Testis (tissue), 3 donors: ENCODE data around the gene C19orf25. TPM values are rescaled to one million over a fixed set of nuclear protein-coding genes. Genes with fewer than 3 reads are reported as not detected.
"Not testable (repeated sequence)": the region's sequence is repeated elsewhere in the genome, so short reads cannot be mapped to it uniquely, and the experiment has no call there.

Experiments
- DNase-seq: peaks from one replicate; pipeline ENCODE4 v3.0.0-alpha.2; 2019
- H3K27ac ChIP-seq, 2 donors: fragments of 200-600 bp; sonication (generic); one replicate each; pipeline ENCODE4 v1.5.1; 2019
- H3K27me3 ChIP-seq: fragments of 200-600 bp; sonication (generic); one replicate; pipeline ENCODE4 v1.5.1; 2019
- H3K36me3 ChIP-seq: fragments of 200-600 bp; sonication (generic); one replicate; pipeline ENCODE4 v1.5.1; 2017; ENCODE audit warnings: low read depth; ENCODE audit errors: missing control alignments
- H3K4me1 ChIP-seq: fragments of 200-600 bp; sonication (generic); one replicate; pipeline ENCODE4 v1.5.1; 2019
- H3K4me3 ChIP-seq, 2 donors: fragments of 200-600 bp; sonication (generic); one replicate each; pipeline ENCODE4 v1.5.1; 2017 to 2019
- H3K9me3 ChIP-seq: fragments of 200-600 bp; sonication (generic); one replicate; pipeline ENCODE4 v1.5.1; 2017
- CTCF ChIP-seq, 3 experiments: fragments of 450-650 bp in 2 of 3; fragments of 200-600 bp in 1 of 3; sonication (generic) in 1 of 3; IDR thresholded peaks; one replicate each; pipeline ENCODE4 v1.5.1; 2016 to 2019; ENCODE audit warnings: antibody characterized with exemption in 3 of 3, mild to moderate bottlenecking in 2 of 3, moderate library complexity in 1 of 3
- POLR2A ChIP-seq: fragments of 450-650 bp; IDR thresholded peaks from one replicate; pipeline ENCODE4 v1.6.1; 2017; ENCODE audit warnings: antibody characterized with exemption, mild to moderate bottlenecking, moderate library complexity
- WGBS, 2 donors: methylation state at CpG; one replicate each; pipeline ENCODE4 v1.1.5; 2018; 5-methylcytosine and 5-hydroxymethylcytosine counted together
- intact Hi-C: fragments of 100-400 bp; cut with DNase I; formaldehyde crosslinking; loops from one replicate; pipeline ENCODE4 v1.15.1; 2023; ENCODE audit warnings: low total_unique reads
- polyA plus RNA-seq: library from polyadenylated mRNA; stranded (reverse); fragments of 350-450 nt; fragmentation: Illumina TruSeq; extraction: RNeasy Lipid Tissue Mini Kit (QIAGEN cat#74804); gene quantifications from one replicate; pipeline ENCODE4 v1.2.3, GENCODE V29; 2014; ENCODE audit warnings: low read depth, low replicate concordance; ENCODE audit not compliant: insufficient read depth
- total RNA-seq, 2 donors: library from RNA; depleted of rRNA; stranded (reverse); fragments of >200 nt; gene quantifications; one replicate each; pipeline ENCODE4 v1.2.3, GENCODE V29; 2016

C19orf25 gene
- total and polyA plus RNA-seq, 3 donors from 2014 or later: 39.3 to 72.5 (median 55.4) TPM

- TF ChIP-seq CTCF (IDR thresholded peaks at IDR 0.05) (no peak), POLR2A (no peak)
- Histone ChIP-seq H3K27me3 (no peaks in the 10 kb centered on the region), H3K27ac (peak overlapping the region in 1 of 2 donors; percentile 2), H3K36me3 (no peaks in the 10 kb centered on the region), H3K9me3 (no peaks in the 10 kb centered on the region), H3K4me1 (peaks cover 13% of the 10 kb centered on the region), H3K4me3 (no peak overlapping the region)
- 88 to 90% methylated on average over 10 to 15 of the region's 17 CpGs for WGBS, 2 donors
- no peak for DNase-seq
- intact Hi-C loops: no loop called here
Observed at GRCh38 chr19:1520203-1520780, 41.3 kb upstream of the C19orf25 start.

GRCh38 chr19:1519802-1520201 is 40.8 kb upstream of the C19orf25 start:
- H3K4me3 ChIP-seq, intact Hi-C loops, H3K27me3 ChIP-seq, H3K27ac ChIP-seq, H3K9me3 ChIP-seq, DNase-seq, H3K36me3 ChIP-seq: not testable (repeated sequence)
- H3K4me1 ChIP-seq: peaks cover 13% of the 10 kb centered on the region
- WGBS, 2 donors: 90 to 95% methylated on average over 8 of the region's 8 CpGs

- Histone ChIP-seq H3K4me3 (no peak overlapping the region), H3K4me1 (peaks cover 13% of the 10 kb centered on the region), H3K9me3 (no peaks in the 10 kb centered on the region), H3K27me3 (no peaks in the 10 kb centered on the region), H3K27ac (no peak overlapping the region), H3K36me3 (no peaks in the 10 kb centered on the region)
- WGBS, 2 donors: 87 to 88% methylated on average over 3 to 4 of the region's 4 CpGs
- TF ChIP-seq CTCF (IDR thresholded peaks at IDR 0.05): no peak
- no peak for DNase-seq
- intact Hi-C loops: no loop called here
Observed at GRCh38 chr19:1518471-1518870, 39.5 kb upstream of the C19orf25 start.

- Histone ChIP-seq H3K9me3 (no peaks in the 10 kb centered on the region), H3K27ac (no peak overlapping the region), H3K27me3 (no peaks in the 10 kb centered on the region), H3K36me3 (no peaks in the 10 kb centered on the region), H3K4me1 (peaks cover 10% of the 10 kb centered on the region), H3K4me3 (no peak overlapping the region)
- 61 to 80% methylated on average over 8 of the region's 8 CpGs for WGBS, 2 donors
- peak; percentile 68 for DNase-seq
- no peak for TF ChIP-seq POLR2A
- TF ChIP-seq CTCF (IDR thresholded peaks at IDR 0.05): no peak
- intact Hi-C loops: no loop called here
Observed at GRCh38 chr19:1516395-1516753, 37.4 kb upstream of the C19orf25 start.

- Histone ChIP-seq H3K27me3 (no peaks in the 10 kb centered on the region), H3K9me3 (no peaks in the 10 kb centered on the region), H3K36me3 (no peaks in the 10 kb centered on the region), H3K27ac (no peak overlapping the region), H3K4me3 (no peak overlapping the region), H3K4me1 (peaks cover 10% of the 10 kb centered on the region)
- 60 to 72% methylated on average over 13 to 14 of the region's 14 CpGs for WGBS, 2 donors
- intact Hi-C loops: no loop called here
- no peak for TF ChIP-seq POLR2A
- DNase-seq: no peak
Observed at GRCh38 chr19:1514986-1515721, 36.1 kb upstream of the C19orf25 start.

- Histone ChIP-seq H3K4me1 (peaks cover 11% of the 10 kb centered on the region), H3K9me3 (no peaks in the 10 kb centered on the region), H3K27ac (peak overlapping the region in 1 of 2 donors; percentile 85), H3K36me3 (no peaks in the 10 kb centered on the region), H3K4me3 (no peak overlapping the region), H3K27me3 (no peaks in the 10 kb centered on the region)
- no peak for DNase-seq
- WGBS, 2 donors: 70 to 82% methylated on average over 8 to 10 of the region's 10 CpGs
- no peak for TF ChIP-seq CTCF (IDR thresholded peaks at IDR 0.05)
- TF ChIP-seq POLR2A: no peak
- intact Hi-C loops: no loop called here
Observed at GRCh38 chr19:1514295-1514661, 35.3 kb upstream of the C19orf25 start.
